GM19328 (cell line): Measurements from ENCODE around the gene OR10G2.
"Not testable (repeated sequence)": the region's sequence is repeated elsewhere in the genome, so short reads cannot be mapped to it uniquely, and the experiment has no call there.

Source experiments
- ATAC-seq: cut with Tn5 transposase; IDR thresholded peaks from one replicate; pipeline ENCODE4 v1.9.1; 2021; ENCODE audit warnings: mild to moderate bottlenecking, moderate library complexity; ENCODE audit not compliant: unreplicated experiment

The OR10G2 gene

GRCh38 chr14:21634840-21635239 lies at the start of gene OR10G2:
OR10G2 (minus strand) TSS chr14:21634940; CDS start chr14:21634842, 98 bp downstream.
- no peak for ATAC-seq

GRCh38 chr14:21680072-21680471 lies 45.3 kb upstream of the OR10G2 start:
- no peak for ATAC-seq

- no peak for ATAC-seq
Observed at GRCh38 chr14:21675566-21675965, 40.8 kb upstream of the OR10G2 start.

GRCh38 chr14:21673718-21674117 lies 39.0 kb upstream of the OR10G2 start, which contains the start of gene OR4E1:
OR4E1 (minus strand) TSS chr14:21673818; CDS start chr14:21670935, 2,883 bp downstream.
- ATAC-seq: no peak

- ATAC-seq: no peak
Observed at GRCh38 chr14:21672116-21672515, 37.4 kb upstream of the OR10G2 start.

GRCh38 chr14:21671371-21671770 lies 36.6 kb upstream of the OR10G2 start:
- ATAC-seq: no peak

GRCh38 chr14:21669284-21669683 lies 34.5 kb upstream of the OR10G2 start:
- ATAC-seq: no peak

GRCh38 chr14:21668377-21668776 lies 33.6 kb upstream of the OR10G2 start:
- ATAC-seq: no peak

GRCh38 chr14:21656980-21657379 lies 22.2 kb upstream of the OR10G2 start:
- no peak for ATAC-seq

- ATAC-seq: no peak
Observed at GRCh38 chr14:21654215-21654614, 19.5 kb upstream of the OR10G2 start.

- no peak for ATAC-seq
Observed at GRCh38 chr14:21653331-21653885, 18.7 kb upstream of the OR10G2 start, which contains the start of gene OR4E2. OR4E2 (plus strand) TSS chr14:21653835; CDS start chr14:21665083, 11,248 bp downstream.

GRCh38 chr14:21652209-21652808 lies 17.6 kb upstream of the OR10G2 start:
- no peak for ATAC-seq

- no peak for ATAC-seq
Observed at GRCh38 chr14:21647380-21647779, 12.6 kb upstream of the OR10G2 start.

- no peak for ATAC-seq
Observed at GRCh38 chr14:21643407-21643806, 8.7 kb upstream of the OR10G2 start.

GRCh38 chr14:21642683-21643082 lies 7.9 kb upstream of the OR10G2 start:
- no peak for ATAC-seq

GRCh38 chr14:21631084-21631483 lies 3.7 kb downstream of the OR10G2 start:
- ATAC-seq: no peak

GRCh38 chr14:21630503-21630902 lies 4.2 kb downstream of the OR10G2 start:
- not testable (repeated sequence) for ATAC-seq

- no peak for ATAC-seq
Observed at GRCh38 chr14:21626491-21627230, 8.1 kb downstream of the OR10G2 start.

GRCh38 chr14:21617614-21618013 lies 17.1 kb downstream of the OR10G2 start:
- ATAC-seq: no peak

- ATAC-seq: no peak
Observed at GRCh38 chr14:21614240-21614639, 20.5 kb downstream of the OR10G2 start.

- ATAC-seq: no peak
Observed at GRCh38 chr14:21612324-21612723, 22.4 kb downstream of the OR10G2 start.

GRCh38 chr14:21602181-21602580 lies 32.6 kb downstream of the OR10G2 start:
- ATAC-seq: not testable (repeated sequence)
